Prostate gland (tissue), 2 donors: ENCODE results near the gene MSX1.

Experiments
- POLR2A ChIP-seq: fragments of 450-650 bp; IDR thresholded peaks from one replicate; pipeline ENCODE4 v1.6.1; 2016; ENCODE audit warnings: antibody characterized with exemption, mild to moderate bottlenecking
- POLR2AphosphoS5 ChIP-seq: sonication (generic); formaldehyde crosslinking; IDR thresholded peaks from one replicate; pipeline ENCODE4 v1.6.1; 2017; ENCODE audit warnings: antibody characterized with exemption
- TF ChIP-seq, protein P1 (sequence below), 4 experiments: fragments of 200-600 bp in 2 of 4; fragments of 450-650 bp in 2 of 4; sonication (generic) in 2 of 4; IDR thresholded peaks; 1 replicate in 3 of 4; 2 replicates in 1 of 4; pipeline ENCODE4 v1.5.1; 2016 to 2019; ENCODE audit warnings: antibody characterized with exemption in 4 of 4, mild to moderate bottlenecking in 2 of 4, moderate library complexity in 2 of 4

DNA sequence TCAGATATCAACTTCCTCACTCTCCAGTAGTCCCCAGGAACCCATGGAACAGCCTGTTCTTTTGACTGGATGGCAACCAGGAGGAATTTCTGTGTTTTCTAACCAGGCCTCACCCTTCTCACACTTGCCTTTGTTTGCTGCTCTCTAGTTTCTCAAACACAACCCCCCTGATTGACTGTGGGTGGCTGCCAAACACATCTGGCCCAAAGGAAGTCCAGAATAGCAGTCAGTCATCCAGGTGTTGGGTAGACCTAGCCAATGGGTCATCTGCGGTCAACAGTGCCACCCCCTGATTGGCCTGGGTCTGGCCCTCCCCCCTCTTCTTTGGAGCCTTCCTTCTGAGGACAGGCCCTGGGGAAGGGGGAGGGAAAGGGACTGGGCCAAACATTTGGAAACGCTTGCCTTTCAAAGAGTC lies 53.7 kb downstream of the MSX1 start:
- TF ChIP-seq, protein P1, sequence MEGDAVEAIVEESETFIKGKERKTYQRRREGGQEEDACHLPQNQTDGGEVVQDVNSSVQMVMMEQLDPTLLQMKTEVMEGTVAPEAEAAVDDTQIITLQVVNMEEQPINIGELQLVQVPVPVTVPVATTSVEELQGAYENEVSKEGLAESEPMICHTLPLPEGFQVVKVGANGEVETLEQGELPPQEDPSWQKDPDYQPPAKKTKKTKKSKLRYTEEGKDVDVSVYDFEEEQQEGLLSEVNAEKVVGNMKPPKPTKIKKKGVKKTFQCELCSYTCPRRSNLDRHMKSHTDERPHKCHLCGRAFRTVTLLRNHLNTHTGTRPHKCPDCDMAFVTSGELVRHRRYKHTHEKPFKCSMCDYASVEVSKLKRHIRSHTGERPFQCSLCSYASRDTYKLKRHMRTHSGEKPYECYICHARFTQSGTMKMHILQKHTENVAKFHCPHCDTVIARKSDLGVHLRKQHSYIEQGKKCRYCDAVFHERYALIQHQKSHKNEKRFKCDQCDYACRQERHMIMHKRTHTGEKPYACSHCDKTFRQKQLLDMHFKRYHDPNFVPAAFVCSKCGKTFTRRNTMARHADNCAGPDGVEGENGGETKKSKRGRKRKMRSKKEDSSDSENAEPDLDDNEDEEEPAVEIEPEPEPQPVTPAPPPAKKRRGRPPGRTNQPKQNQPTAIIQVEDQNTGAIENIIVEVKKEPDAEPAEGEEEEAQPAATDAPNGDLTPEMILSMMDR (IDR thresholded peaks at IDR 0.05), result no peak
- no peak for TF ChIP-seq POLR2A
- no peak for TF ChIP-seq POLR2AphosphoS5
